ENCODE measurements around the gene CHN2. TPM values are rescaled to one million over a fixed set of nuclear protein-coding genes. Genes with fewer than 3 reads are reported as not detected.

Gene CHN2
- total RNA-seq, 2 experiments from 2014 or later = 2.1 to 3.5 TPM

DNA sequence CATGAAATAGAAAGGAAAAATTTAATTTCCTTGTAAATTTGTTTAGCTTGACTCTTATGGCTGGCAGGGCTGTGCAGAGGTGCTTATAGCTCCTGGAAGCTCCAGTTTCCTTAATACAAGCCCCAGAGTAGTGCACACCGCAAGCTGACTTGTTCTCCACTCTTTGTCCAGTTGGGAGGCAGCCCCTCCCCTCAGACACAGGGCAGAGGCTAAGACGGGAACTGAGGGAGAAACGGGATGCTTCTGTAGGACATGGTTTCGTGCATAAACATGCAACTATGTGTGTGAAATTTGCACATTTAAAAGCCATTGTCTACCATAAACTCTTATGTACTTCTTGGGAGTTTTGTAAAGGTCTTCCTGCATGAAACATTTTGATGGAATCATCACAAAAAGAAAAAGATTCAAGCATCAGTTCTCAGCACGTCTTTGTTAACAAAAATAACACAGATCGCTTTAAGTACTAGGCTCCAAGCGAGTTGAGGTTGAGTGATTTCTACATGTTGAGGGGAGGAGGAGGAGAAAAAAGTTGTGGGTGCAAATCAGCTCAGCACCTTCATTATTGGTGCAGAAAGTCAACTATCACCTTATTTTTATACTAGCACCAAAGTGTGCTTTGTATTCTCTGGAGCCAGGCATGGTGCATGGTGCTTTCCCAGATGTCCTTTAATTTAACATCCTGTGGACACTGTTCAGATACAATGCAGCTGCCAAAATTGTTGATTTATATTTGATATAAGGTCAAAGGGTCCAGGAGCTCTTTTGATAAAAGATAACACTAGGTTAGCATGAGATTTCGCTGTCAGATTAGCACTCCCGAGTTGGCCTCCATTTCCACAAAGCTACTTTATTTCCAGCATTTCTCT is 124.5 kb downstream of the CHN2 start:
- H3K4me3 ChIP-seq (ENCODE audit: low read length) = no peak overlapping the region
- H3K27me3 ChIP-seq (ENCODE audit: control insufficient read depth in 1 of 2, insufficient read depth in 2 of 2, low read length in 2 of 2) = no peaks in the 10 kb centered on the region
- ChIA-PET POLR2A (no interaction called here), CTCF (no interaction called here)
- H3K36me3 ChIP-seq (ENCODE audit: insufficient read depth, low read length) = no peaks in the 10 kb centered on the region
- H3K27ac ChIP-seq (ENCODE audit: low read depth in 1 of 2, low read length in 2 of 2) = no peak overlapping the region
- H3K27ac Mint-ChIP-seq = no peak overlapping the region
- H3K4me3 Mint-ChIP-seq = no peak overlapping the region
- intact Hi-C loops (cut with DNase I, micrococcal nuclease) = no loop called here
- TF ChIP-seq, protein P1, sequence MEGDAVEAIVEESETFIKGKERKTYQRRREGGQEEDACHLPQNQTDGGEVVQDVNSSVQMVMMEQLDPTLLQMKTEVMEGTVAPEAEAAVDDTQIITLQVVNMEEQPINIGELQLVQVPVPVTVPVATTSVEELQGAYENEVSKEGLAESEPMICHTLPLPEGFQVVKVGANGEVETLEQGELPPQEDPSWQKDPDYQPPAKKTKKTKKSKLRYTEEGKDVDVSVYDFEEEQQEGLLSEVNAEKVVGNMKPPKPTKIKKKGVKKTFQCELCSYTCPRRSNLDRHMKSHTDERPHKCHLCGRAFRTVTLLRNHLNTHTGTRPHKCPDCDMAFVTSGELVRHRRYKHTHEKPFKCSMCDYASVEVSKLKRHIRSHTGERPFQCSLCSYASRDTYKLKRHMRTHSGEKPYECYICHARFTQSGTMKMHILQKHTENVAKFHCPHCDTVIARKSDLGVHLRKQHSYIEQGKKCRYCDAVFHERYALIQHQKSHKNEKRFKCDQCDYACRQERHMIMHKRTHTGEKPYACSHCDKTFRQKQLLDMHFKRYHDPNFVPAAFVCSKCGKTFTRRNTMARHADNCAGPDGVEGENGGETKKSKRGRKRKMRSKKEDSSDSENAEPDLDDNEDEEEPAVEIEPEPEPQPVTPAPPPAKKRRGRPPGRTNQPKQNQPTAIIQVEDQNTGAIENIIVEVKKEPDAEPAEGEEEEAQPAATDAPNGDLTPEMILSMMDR (IDR thresholded peaks at IDR 0.05) = no peak
- no peaks in the 10 kb centered on the region for H3K36me3 Mint-ChIP-seq (ENCODE audit: low read depth)
- H3K9me3 ChIP-seq (ENCODE audit: control insufficient read depth in 1 of 2, insufficient read depth in 1 of 2, low read length in 2 of 2) = no peaks in the 10 kb centered on the region
- H3K4me1 ChIP-seq (ENCODE audit: insufficient read depth, low read length) = no peaks in the 10 kb centered on the region
- no peak for ATAC-seq (ENCODE audit: poor library complexity)
- H3K4me1 Mint-ChIP-seq (ENCODE audit: low read depth) = no peaks in the 10 kb centered on the region
- H3K9me3 Mint-ChIP-seq = no peaks in the 10 kb centered on the region
- no peak for DNase-seq
- H3K27me3 Mint-ChIP-seq = peaks cover 4% of the 10 kb centered on the region

DNA sequence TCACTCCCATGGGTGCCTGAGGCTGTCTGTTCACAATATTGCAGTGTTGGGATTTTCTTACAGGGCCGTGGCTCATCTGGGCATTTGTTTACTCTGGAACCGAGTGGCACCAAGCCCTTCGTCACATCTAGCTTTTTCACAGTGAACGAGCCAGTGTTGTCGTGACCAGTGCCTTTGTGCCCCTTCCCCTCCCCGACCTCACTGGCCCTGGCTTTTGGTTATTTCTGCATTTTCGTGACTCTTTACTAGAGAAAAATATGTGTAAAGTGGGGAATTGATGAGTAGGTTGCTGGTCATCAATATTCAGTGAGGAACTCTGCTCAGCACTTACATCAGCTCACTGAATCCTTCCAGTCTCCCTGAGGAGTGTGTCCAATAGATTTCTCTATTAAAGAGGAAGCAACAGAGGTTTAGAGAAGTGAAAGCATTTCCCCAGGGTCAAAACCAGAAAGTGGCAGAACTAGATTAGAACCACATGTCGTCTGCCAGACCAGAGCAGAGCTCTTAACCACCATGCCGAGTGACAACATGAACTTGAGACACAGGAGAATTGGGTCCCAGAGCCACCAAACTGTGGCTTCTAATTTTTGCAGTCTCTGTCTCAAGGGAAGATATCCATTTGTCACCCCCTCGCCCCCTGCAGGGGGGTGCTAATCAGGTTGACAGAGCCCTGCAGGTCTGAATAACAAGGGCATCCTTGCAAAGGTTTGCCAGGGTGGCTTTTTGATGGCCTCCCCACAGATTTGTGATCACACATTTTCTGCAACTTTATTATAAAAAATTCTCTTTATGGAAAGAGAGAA is 125.3 kb downstream of the CHN2 start:
- TF ChIP-seq, protein P1 (IDR thresholded peaks at IDR 0.05) = no peak
- H3K36me3 ChIP-seq (ENCODE audit: insufficient read depth, low read length) = no peaks in the 10 kb centered on the region
- H3K27ac Mint-ChIP-seq = no peak overlapping the region
- no peaks in the 10 kb centered on the region for H3K9me3 ChIP-seq (ENCODE audit: control insufficient read depth in 1 of 2, insufficient read depth in 1 of 2, low read length in 2 of 2)
- H3K36me3 Mint-ChIP-seq (ENCODE audit: low read depth) = no peaks in the 10 kb centered on the region
- H3K4me3 ChIP-seq (ENCODE audit: low read length) = no peak overlapping the region
- ChIA-PET POLR2A (no interaction called here), CTCF (no interaction called here)
- intact Hi-C loops (cut with DNase I, micrococcal nuclease) = no loop called here
- H3K4me3 Mint-ChIP-seq = no peak overlapping the region
- H3K27ac ChIP-seq (ENCODE audit: low read depth in 1 of 2, low read length in 2 of 2) = no peak overlapping the region
- DNase-seq = peak in 3 of 14 experiments; percentile 19 to 44 (median 30)
- H3K4me1 ChIP-seq (ENCODE audit: insufficient read depth, low read length) = no peaks in the 10 kb centered on the region
- H3K27me3 ChIP-seq (ENCODE audit: control insufficient read depth in 1 of 2, insufficient read depth in 2 of 2, low read length in 2 of 2) = no peaks in the 10 kb centered on the region
- no peaks in the 10 kb centered on the region for H3K4me1 Mint-ChIP-seq (ENCODE audit: low read depth)
- peak; percentile 21 for ATAC-seq (ENCODE audit: poor library complexity)
- H3K27me3 Mint-ChIP-seq = no peaks in the 10 kb centered on the region
- H3K9me3 Mint-ChIP-seq = no peaks in the 10 kb centered on the region

DNA sequence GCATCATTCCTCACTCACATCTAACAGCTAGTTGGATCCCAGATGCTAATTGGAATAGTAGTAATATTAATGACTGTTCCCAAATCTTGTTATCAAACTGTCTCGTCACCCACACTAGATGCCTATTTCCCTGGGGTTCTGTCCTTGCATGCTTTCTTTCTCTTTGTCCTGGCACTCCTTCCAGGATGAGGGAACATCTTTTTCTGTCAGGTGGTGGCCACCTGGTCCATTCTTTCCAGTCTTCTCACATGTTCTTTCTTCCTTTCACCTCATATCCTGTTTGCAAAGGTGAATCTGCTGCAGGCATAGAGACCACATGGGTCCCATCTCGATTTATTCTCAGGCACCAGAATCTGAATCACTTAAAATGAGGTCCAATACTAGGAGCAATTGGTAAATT is 126.0 kb downstream of the CHN2 start:
- intact Hi-C loops (cut with DNase I, micrococcal nuclease) = no loop called here
- Histone ChIP-seq H3K36me3 (ENCODE audit: insufficient read depth, low read length) (no peaks in the 10 kb centered on the region), H3K4me1 (ENCODE audit: insufficient read depth, low read length) (no peaks in the 10 kb centered on the region), H3K4me3 (ENCODE audit: low read length) (no peak overlapping the region), H3K9me3 (ENCODE audit: control insufficient read depth in 1 of 2, insufficient read depth in 1 of 2, low read length in 2 of 2) (no peaks in the 10 kb centered on the region), H3K27me3 (ENCODE audit: control insufficient read depth in 1 of 2, insufficient read depth in 2 of 2, low read length in 2 of 2) (no peaks in the 10 kb centered on the region), H3K27ac (ENCODE audit: low read depth in 1 of 2, low read length in 2 of 2) (no peak overlapping the region)
- H3K36me3 Mint-ChIP-seq (ENCODE audit: low read depth) = no peaks in the 10 kb centered on the region
- ChIA-PET POLR2A (no interaction called here), CTCF (no interaction called here)
- no peak overlapping the region for H3K4me3 Mint-ChIP-seq
- H3K27ac Mint-ChIP-seq = no peak overlapping the region
- no peaks in the 10 kb centered on the region for H3K4me1 Mint-ChIP-seq (ENCODE audit: low read depth)
- ATAC-seq (ENCODE audit: poor library complexity) (no peak), DNase-seq (no peak)
- TF ChIP-seq, protein P1 (IDR thresholded peaks at IDR 0.05) = no peak
- H3K9me3 Mint-ChIP-seq = no peaks in the 10 kb centered on the region
- no peaks in the 10 kb centered on the region for H3K27me3 Mint-ChIP-seq

Data from CD4-positive, alpha-beta T cell (primary cell).